NCI-H1092 treated with DMSO at 0.1 percent for 48 hours (cell line): ENCODE results near the gene NR5A1.
A peak's percentile ranks its signal among the peaks of the same experiment; 100 is the strongest.

ENCODE experiments used
- DNase-seq: peaks from one replicate; lab custom pipeline; 2025; lab: John Stamatoyannopoulos, UW

NR5A1 gene

GRCh38 chr9:124480621-124480981, 26.6 kb downstream of the NR5A1 start:
- peak; percentile 56 for DNase-seq

GRCh38 chr9:124479947-124480620, 27.1 kb downstream of the NR5A1 start:
- DNase-seq, result no peak

- no peak for DNase-seq
These were observed 27.8 kb downstream of the NR5A1 start for GRCh38 chr9:124479371-124479770.

- DNase-seq, result peak; percentile 44
These were observed 28.8 kb downstream of the NR5A1 start for GRCh38 chr9:124478354-124478753.

GRCh38 chr9:124477648-124478285, 29.4 kb downstream of the NR5A1 start:
- DNase-seq, result peak; percentile 67

GRCh38 chr9:124477211-124477647, 30.0 kb downstream of the NR5A1 start:
- no peak for DNase-seq

GRCh38 chr9:124475868-124476690, 31.1 kb downstream of the NR5A1 start:
- no peak for DNase-seq

GRCh38 chr9:124475158-124475867, 31.9 kb downstream of the NR5A1 start:
- no peak for DNase-seq

- no peak for DNase-seq
These were observed 33.0 kb downstream of the NR5A1 start for GRCh38 chr9:124474151-124474550.

- no peak for DNase-seq
These were observed 33.9 kb downstream of the NR5A1 start for GRCh38 chr9:124473310-124473709.

- DNase-seq, result no peak
These were observed 34.4 kb downstream of the NR5A1 start for GRCh38 chr9:124472770-124473169.

GRCh38 chr9:124471761-124472160, 35.4 kb downstream of the NR5A1 start:
- no peak for DNase-seq

- no peak for DNase-seq
These were observed 36.5 kb downstream of the NR5A1 start for GRCh38 chr9:124470726-124471125.

- DNase-seq, result no peak
These were observed 36.9 kb downstream of the NR5A1 start for GRCh38 chr9:124470306-124470705.

- DNase-seq, result no peak
These were observed 38.0 kb downstream of the NR5A1 start for GRCh38 chr9:124469011-124469832.

- no peak for DNase-seq
These were observed 39.0 kb downstream of the NR5A1 start for GRCh38 chr9:124468061-124468740.

- DNase-seq, result no peak
These were observed 39.7 kb downstream of the NR5A1 start for GRCh38 chr9:124467410-124468060.

GRCh38 chr9:124465736-124466135, 41.5 kb downstream of the NR5A1 start:
- no peak for DNase-seq

GRCh38 chr9:124462739-124463138, 44.5 kb downstream of the NR5A1 start:
- DNase-seq, result no peak

GRCh38 chr9:124458441-124458840, 48.8 kb downstream of the NR5A1 start:
- no peak for DNase-seq
